BJ (cell line): Measurements from ENCODE around the gene TIMP2. TPM values are rescaled to one million over a fixed set of nuclear protein-coding genes. Genes with fewer than 3 reads are reported as not detected.

Source experiments
- CTCF ChIA-PET: fragments of 350-600 bp; formaldehyde crosslinking; extraction: SDS; loops from one replicate; lab custom pipeline; 2021; ENCODE audit warnings: antibody characterized with exemption, inconsistent platforms; lab: Yijun Ruan, JAX
- POLR2A ChIA-PET: fragments of 300-600 bp; sonication (Branson Sonifier 250); formaldehyde crosslinking; extraction: SDS; loops from one replicate; lab custom pipeline; 2021; ENCODE audit warnings: antibody characterized with exemption; lab: Charles Lee
- DNase-seq: peaks from one replicate; pipeline ENCODE4 v3.0.0-alpha.2; 2011; ENCODE audit warnings: low read depth
- H3K27me3 ChIP-seq: 2 replicates; pipeline ENCODE4 v1.6.0; 2011; ENCODE audit warnings: low read length; ENCODE audit not compliant: control insufficient read depth, insufficient read depth
- H3K36me3 ChIP-seq: 2 replicates; pipeline ENCODE4 v1.5.1; 2011; ENCODE audit warnings: low read length; ENCODE audit not compliant: control insufficient read depth, insufficient read depth
- H3K4me3 ChIP-seq: 2 replicates; pipeline ENCODE4 v1.5.1; 2011; ENCODE audit warnings: low read depth, mild to moderate bottlenecking, control low read depth, low read length
- CTCF ChIP-seq: IDR thresholded peaks from 2 replicates; pipeline ENCODE4 v1.5.1; 2011; ENCODE audit warnings: low read depth, mild to moderate bottlenecking, control low read depth, inconsistent platforms, low read length, moderate library complexity; ENCODE audit not compliant: insufficient read depth
- polyA plus RNA-seq: library from polyadenylated mRNA; depleted of rRNA; stranded (reverse); fragments of >200 nt; gene quantifications from 2 replicates; pipeline ENCODE4 v1.2.3, GENCODE V29; 2011

TIMP2 gene
- polyA plus RNA-seq, 1 experiment = 361 TPM

GRCh38 chr17:78896834-78897663, 28.1 kb downstream of the TIMP2 start:
- CTCF ChIA-PET = no interaction called here
- POLR2A ChIA-PET = no interaction called here
- Histone ChIP-seq H3K36me3 (peaks cover 22% of the 10 kb centered on the region), H3K4me3 (no peak overlapping the region), H3K27me3 (no peaks in the 10 kb centered on the region)
- TF ChIP-seq CTCF = no peak
- no peak for DNase-seq

- Histone ChIP-seq H3K27me3 (no peaks in the 10 kb centered on the region), H3K36me3 (peaks cover 21% of the 10 kb centered on the region), H3K4me3 (no peak overlapping the region)
- ChIA-PET CTCF (interaction anchor here (2.9 kb wide), 1 partner anchor 9 kb away, joined by 6 read pairs; no protein-coding TSS in a partner anchor), POLR2A (no interaction called here)
- TF ChIP-seq CTCF = no peak
- no peak for DNase-seq
Observed at GRCh38 chr17:78896091-78896833, 28.9 kb downstream of the TIMP2 start.

- DNase-seq = no peak
- CTCF ChIA-PET = interaction anchor here (2.9 kb wide), 1 partner anchor 10 kb away, joined by 6 read pairs; no protein-coding TSS in a partner anchor
Observed at GRCh38 chr17:78895322-78895721, 29.9 kb downstream of the TIMP2 start.

GRCh38 chr17:78893684-78894083, 31.5 kb downstream of the TIMP2 start:
- ChIA-PET CTCF (interaction anchor here (1.8 to 2.9 kb wide), 2 partner anchors 11 to 28 kb away, joined by 5 to 6 read pairs; no protein-coding TSS in a partner anchor), POLR2A (no interaction called here)
- Histone ChIP-seq H3K27me3 (no peaks in the 10 kb centered on the region), H3K4me3 (no peak overlapping the region), H3K36me3 (peaks cover 22% of the 10 kb centered on the region)
- no peak for DNase-seq
- TF ChIP-seq CTCF = no peak

More at GRCh38 chr17:78895322-78895721, 29.9 kb downstream of the TIMP2 start:
- H3K36me3 ChIP-seq = peaks cover 22% of the 10 kb centered on the region
- H3K27me3 ChIP-seq = no peaks in the 10 kb centered on the region
- no peak for TF ChIP-seq CTCF
- POLR2A ChIA-PET = no interaction called here
- H3K4me3 ChIP-seq = no peak overlapping the region

- no peak overlapping the region for H3K4me3 ChIP-seq
- no peaks in the 10 kb centered on the region for H3K27me3 ChIP-seq
- ChIA-PET POLR2A (no interaction called here), CTCF (interaction anchor here (1.8 kb wide), 1 partner anchor 27 kb away, joined by 5 read pairs; no protein-coding TSS in a partner anchor)
- TF ChIP-seq CTCF = no peak
- peaks cover 20% of the 10 kb centered on the region for H3K36me3 ChIP-seq
- DNase-seq = no peak
Observed at GRCh38 chr17:78892936-78893379, 32.2 kb downstream of the TIMP2 start.
